ENCODE results near the gene KIF2A. TPM values are rescaled to one million over a fixed set of nuclear protein-coding genes. Genes with fewer than 3 reads are reported as not detected.
A peak's percentile ranks its signal among the peaks of the same experiment; 100 is the strongest.

KIF2A gene
- total and polyA plus RNA-seq, 4 donors, result 3.8 to 17.5 (median 6.8) TPM

DNA sequence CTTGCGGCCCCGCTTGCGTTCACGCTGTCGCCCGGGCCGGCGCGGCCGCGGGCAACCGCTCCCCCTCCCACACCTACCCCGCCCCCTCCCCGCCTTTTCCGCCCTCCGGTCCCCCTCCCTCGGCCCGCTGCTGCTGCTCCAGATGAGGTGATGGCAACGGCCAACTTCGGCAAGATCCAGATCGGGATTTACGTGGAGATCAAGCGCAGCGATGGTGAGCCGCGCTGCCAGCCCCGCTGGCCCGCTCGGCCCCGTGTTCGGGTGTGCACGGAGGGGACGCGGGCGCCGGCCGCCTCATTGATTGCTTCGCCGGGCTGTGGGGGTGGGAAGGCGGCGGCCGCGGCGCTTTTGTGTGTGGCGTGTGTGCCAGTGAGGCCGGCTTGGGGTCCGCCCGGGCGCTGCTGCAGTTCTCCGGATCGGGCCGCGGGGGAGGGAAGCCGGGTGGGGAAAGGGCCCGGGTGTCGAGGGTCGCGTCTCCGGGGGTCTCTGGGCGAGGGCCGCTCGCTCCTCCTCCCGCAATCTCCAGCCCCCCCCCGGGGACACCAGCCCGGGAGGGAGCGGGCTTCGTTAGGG is 403 bp downstream of the KIF2A start (continued):
- TF ChIP-seq, protein P1, sequence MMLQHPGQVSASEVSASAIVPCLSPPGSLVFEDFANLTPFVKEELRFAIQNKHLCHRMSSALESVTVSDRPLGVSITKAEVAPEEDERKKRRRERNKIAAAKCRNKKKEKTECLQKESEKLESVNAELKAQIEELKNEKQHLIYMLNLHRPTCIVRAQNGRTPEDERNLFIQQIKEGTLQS (IDR thresholded peaks at IDR 0.05), result no peak
- TF ChIP-seq NR2F2 (IDR thresholded peaks at IDR 0.05), result no peak
- no peak for TF ChIP-seq GABPA (IDR thresholded peaks at IDR 0.05 in 1 of 2, conservative IDR thresholded peaks at IDR 0.05 in 1 of 2)
- TF ChIP-seq SP1 (IDR thresholded peaks at IDR 0.05), result no peak
- TF ChIP-seq FOXA2 (IDR thresholded peaks at IDR 0.05), result no peak
- TF ChIP-seq, protein P2, sequence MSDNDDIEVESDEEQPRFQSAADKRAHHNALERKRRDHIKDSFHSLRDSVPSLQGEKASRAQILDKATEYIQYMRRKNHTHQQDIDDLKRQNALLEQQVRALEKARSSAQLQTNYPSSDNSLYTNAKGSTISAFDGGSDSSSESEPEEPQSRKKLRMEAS (IDR thresholded peaks at IDR 0.05), result no peak
- no peak for TF ChIP-seq TAF1 (conservative IDR thresholded peaks at IDR 0.05)

DNA sequence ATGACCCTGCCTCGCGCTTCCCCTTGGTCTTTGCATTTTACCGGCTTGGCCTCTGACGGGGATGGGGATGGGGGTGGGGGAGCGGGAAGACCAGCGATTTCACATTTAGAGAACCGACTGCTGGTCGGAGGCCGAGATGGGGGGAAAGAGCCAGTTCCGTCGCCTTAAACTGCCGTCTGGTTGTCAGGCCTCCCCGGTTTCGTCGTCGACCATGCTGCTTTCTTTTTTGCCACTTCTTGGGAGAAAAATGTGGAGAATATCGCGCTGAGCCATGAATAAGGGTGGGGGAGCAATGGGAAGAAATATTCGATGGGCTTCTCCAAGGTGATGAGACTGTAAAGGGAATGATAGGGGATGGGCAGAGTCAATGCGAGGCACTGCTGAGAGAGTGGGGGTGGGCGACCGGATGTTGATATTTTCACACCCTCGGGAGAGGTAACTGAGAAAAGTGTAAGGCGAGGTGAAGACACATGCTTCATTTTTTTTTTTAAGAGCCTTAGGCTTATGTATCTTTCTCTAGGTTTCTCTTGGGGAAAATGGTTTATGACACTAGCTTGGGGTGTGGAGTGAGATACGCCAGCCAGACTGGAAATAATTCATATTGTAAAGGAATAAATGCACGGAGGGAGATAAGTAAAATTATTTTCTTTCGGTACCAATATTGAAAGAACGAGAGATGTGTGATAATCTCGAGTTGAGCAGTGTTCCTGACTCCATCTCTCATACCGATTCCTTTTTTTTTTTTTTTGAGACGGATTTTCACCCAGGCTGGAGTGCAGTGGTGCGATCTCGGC is 1.1 kb downstream of the KIF2A start:
- Histone ChIP-seq H3K27ac (ENCODE audit: low read depth in 1 of 2, low read length in 2 of 2) (peak overlapping the region; percentile 75 to 92), H3K9me3 (ENCODE audit: control insufficient read depth in 4 of 4, low read length in 3 of 4) (no peaks in the 10 kb centered on the region), H3K27me3 (ENCODE audit: control insufficient read depth in 4 of 4, insufficient read depth in 4 of 4, low read length in 3 of 4) (no peaks in the 10 kb centered on the region), H3K4me1 (ENCODE audit: control insufficient read depth in 4 of 4, insufficient read depth in 4 of 4, low read length in 3 of 4) (peaks cover 0 to 14% (median 2%) of the 10 kb centered on the region in 4 donors), H3K9ac (ENCODE audit: low read depth in 1 of 2, low read length in 2 of 2) (peak overlapping the region; percentile 58 to 69), H3K36me3 (ENCODE audit: control insufficient read depth in 4 of 4, insufficient read depth in 3 of 4, low read depth in 1 of 4, low read length in 3 of 4) (no peaks in the 10 kb centered on the region), H3K4me3 (ENCODE audit: low read depth in 1 of 3, low read length in 3 of 3) (peak overlapping the region; percentile 84 to 93 (median 87))
- TF ChIP-seq FOXA1 (IDR thresholded peaks at IDR 0.05) (no peak), SP1 (IDR thresholded peaks at IDR 0.05) (no peak), EGR1 (IDR thresholded peaks at IDR 0.05; ENCODE audit: low read depth in 2 of 2) (no peak), HNF4A (conservative IDR thresholded peaks at IDR 0.05) (no peak), GABPA (IDR thresholded peaks at IDR 0.05 in 1 of 2, conservative IDR thresholded peaks at IDR 0.05 in 1 of 2) (no peak), JUND (IDR thresholded peaks at IDR 0.05) (no peak), RAD21 (IDR thresholded peaks at IDR 0.05) (no peak), TAF1 (conservative IDR thresholded peaks at IDR 0.05) (no peak)
- TF ChIP-seq, protein P3, sequence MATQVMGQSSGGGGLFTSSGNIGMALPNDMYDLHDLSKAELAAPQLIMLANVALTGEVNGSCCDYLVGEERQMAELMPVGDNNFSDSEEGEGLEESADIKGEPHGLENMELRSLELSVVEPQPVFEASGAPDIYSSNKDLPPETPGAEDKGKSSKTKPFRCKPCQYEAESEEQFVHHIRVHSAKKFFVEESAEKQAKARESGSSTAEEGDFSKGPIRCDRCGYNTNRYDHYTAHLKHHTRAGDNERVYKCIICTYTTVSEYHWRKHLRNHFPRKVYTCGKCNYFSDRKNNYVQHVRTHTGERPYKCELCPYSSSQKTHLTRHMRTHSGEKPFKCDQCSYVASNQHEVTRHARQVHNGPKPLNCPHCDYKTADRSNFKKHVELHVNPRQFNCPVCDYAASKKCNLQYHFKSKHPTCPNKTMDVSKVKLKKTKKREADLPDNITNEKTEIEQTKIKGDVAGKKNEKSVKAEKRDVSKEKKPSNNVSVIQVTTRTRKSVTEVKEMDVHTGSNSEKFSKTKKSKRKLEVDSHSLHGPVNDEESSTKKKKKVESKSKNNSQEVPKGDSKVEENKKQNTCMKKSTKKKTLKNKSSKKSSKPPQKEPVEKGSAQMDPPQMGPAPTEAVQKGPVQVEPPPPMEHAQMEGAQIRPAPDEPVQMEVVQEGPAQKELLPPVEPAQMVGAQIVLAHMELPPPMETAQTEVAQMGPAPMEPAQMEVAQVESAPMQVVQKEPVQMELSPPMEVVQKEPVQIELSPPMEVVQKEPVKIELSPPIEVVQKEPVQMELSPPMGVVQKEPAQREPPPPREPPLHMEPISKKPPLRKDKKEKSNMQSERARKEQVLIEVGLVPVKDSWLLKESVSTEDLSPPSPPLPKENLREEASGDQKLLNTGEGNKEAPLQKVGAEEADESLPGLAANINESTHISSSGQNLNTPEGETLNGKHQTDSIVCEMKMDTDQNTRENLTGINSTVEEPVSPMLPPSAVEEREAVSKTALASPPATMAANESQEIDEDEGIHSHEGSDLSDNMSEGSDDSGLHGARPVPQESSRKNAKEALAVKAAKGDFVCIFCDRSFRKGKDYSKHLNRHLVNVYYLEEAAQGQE (IDR thresholded peaks at IDR 0.05), result no peak
- TF ChIP-seq, protein P4, sequence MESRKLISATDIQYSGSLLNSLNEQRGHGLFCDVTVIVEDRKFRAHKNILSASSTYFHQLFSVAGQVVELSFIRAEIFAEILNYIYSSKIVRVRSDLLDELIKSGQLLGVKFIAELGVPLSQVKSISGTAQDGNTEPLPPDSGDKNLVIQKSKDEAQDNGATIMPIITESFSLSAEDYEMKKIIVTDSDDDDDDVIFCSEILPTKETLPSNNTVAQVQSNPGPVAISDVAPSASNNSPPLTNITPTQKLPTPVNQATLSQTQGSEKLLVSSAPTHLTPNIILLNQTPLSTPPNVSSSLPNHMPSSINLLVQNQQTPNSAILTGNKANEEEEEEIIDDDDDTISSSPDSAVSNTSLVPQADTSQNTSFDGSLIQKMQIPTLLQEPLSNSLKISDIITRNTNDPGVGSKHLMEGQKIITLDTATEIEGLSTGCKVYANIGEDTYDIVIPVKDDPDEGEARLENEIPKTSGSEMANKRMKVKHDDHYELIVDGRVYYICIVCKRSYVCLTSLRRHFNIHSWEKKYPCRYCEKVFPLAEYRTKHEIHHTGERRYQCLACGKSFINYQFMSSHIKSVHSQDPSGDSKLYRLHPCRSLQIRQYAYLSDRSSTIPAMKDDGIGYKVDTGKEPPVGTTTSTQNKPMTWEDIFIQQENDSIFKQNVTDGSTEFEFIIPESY (IDR thresholded peaks at IDR 0.05), result no peak
- TF ChIP-seq, protein P1 (IDR thresholded peaks at IDR 0.05), result no peak
- WGBS, result 10% methylated on average over 33 of the region's 33 CpGs
- peak; percentile 49 for DNase-seq (ENCODE audit: low spot score)

Measured in liver (tissue), 9 donors.